ENCODE data around the gene CARF. TPM values are rescaled to one million over a fixed set of nuclear protein-coding genes. Genes with fewer than 3 reads are reported as not detected.
"Not testable (repeated sequence)": the region's sequence is repeated elsewhere in the genome, so short reads cannot be mapped to it uniquely, and the experiment has no call there.

CARF gene
- total RNA-seq, 2 donors from 2014 or later: 5.3 to 11.2 TPM

- Histone ChIP-seq H3K9me3 (no peaks in the 10 kb centered on the region), H3K36me3 (peaks cover 13% of the 10 kb centered on the region), H3K4me3 (no peak overlapping the region), H3K27me3 (no peaks in the 10 kb centered on the region), H3K4me1 (no peaks in the 10 kb centered on the region), H3K27ac (no peak overlapping the region)
- TF ChIP-seq CTCF (IDR thresholded peaks at IDR 0.05): no peak
- DNase-seq (ENCODE audit: low spot score): no peak
Observed at GRCh38 chr2:202976809-202977208, 64.7 kb downstream of the CARF start.

GRCh38 chr2:202982779-202983491 is 70.9 kb downstream of the CARF start:
- no peaks in the 10 kb centered on the region for H3K4me1 ChIP-seq
- TF ChIP-seq CTCF (IDR thresholded peaks at IDR 0.05): no peak
- peaks cover 10% of the 10 kb centered on the region for H3K36me3 ChIP-seq
- H3K27ac ChIP-seq: no peak overlapping the region
- no peaks in the 10 kb centered on the region for H3K9me3 ChIP-seq
- H3K27me3 ChIP-seq: no peaks in the 10 kb centered on the region
- H3K4me3 ChIP-seq: no peak overlapping the region
- DNase-seq (ENCODE audit: low spot score): no peak

DNA sequence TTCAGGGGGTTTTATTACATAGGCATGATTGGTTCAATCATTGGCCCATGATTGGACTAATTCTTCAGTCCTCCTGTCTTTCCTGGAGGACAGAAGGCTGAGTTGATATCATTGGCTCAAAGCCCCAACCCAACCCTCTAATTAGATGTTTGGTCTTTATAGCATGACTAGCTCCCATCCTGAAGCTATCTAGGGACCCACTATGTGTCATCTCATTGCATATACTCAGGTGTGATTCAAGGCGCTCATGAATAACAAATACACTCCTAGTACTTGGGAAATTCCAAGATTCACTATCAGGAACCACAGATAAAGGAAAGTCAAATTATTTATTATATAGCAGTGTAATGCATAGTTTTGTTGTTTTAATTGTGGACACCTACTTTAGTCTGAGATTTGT is 77.7 kb downstream of the CARF start:
- TF ChIP-seq CTCF (IDR thresholded peaks at IDR 0.05): no peak
- Histone ChIP-seq H3K36me3 (no peaks in the 10 kb centered on the region), H3K27ac (no peak overlapping the region), H3K4me3 (no peak overlapping the region), H3K9me3 (no peaks in the 10 kb centered on the region), H3K27me3 (no peaks in the 10 kb centered on the region), H3K4me1 (no peaks in the 10 kb centered on the region)
- no peak for DNase-seq (ENCODE audit: low spot score)

DNA sequence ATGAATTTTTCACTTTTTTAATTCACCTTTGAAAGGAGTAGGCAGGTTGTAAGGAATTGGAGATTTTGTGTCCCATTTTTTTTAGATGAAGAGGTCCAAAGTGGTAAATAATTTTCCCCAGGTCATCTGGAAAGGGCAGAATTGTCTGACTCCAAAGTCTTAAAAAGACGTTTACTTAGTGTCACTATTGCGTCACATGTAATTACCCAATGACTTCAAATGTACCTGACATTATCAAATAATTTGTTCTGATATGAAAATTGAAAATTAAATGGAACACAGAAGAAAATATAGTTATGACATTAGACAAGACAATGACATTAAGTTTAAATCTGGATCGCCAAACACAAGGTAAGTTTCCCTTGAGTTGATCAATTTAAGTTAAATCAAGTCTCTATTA is 78.4 kb downstream of the CARF start:
- no peak overlapping the region for H3K4me3 ChIP-seq
- no peaks in the 10 kb centered on the region for H3K4me1 ChIP-seq
- no peak for TF ChIP-seq CTCF (IDR thresholded peaks at IDR 0.05)
- H3K27me3 ChIP-seq: no peaks in the 10 kb centered on the region
- no peak overlapping the region for H3K27ac ChIP-seq
- H3K36me3 ChIP-seq: no peaks in the 10 kb centered on the region
- no peaks in the 10 kb centered on the region for H3K9me3 ChIP-seq
- DNase-seq (ENCODE audit: low spot score): no peak

DNA sequence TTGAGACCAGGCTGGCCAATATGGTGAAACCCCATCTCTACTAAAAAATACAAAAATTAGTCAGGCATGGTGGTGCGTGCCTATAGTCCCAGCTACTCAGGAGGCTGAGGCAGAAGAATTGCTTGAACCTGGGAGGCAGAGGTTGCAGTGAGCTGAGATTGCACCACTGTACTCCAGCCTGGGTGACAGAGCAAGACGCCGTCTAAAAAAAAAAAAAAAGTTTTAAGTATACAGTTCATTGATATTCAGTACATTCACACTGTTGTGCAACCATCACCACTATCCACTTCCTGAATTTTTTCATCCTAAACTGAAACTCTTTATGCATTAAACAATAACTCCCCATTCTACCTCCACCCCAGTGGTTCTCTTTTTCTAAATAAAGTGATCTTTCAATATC is 85.0 kb downstream of the CARF start:
- not testable (repeated sequence) for H3K36me3 ChIP-seq; H3K4me3 ChIP-seq; DNase-seq (ENCODE audit: low spot score); H3K4me1 ChIP-seq; H3K9me3 ChIP-seq; H3K27me3 ChIP-seq; H3K27ac ChIP-seq

DNA sequence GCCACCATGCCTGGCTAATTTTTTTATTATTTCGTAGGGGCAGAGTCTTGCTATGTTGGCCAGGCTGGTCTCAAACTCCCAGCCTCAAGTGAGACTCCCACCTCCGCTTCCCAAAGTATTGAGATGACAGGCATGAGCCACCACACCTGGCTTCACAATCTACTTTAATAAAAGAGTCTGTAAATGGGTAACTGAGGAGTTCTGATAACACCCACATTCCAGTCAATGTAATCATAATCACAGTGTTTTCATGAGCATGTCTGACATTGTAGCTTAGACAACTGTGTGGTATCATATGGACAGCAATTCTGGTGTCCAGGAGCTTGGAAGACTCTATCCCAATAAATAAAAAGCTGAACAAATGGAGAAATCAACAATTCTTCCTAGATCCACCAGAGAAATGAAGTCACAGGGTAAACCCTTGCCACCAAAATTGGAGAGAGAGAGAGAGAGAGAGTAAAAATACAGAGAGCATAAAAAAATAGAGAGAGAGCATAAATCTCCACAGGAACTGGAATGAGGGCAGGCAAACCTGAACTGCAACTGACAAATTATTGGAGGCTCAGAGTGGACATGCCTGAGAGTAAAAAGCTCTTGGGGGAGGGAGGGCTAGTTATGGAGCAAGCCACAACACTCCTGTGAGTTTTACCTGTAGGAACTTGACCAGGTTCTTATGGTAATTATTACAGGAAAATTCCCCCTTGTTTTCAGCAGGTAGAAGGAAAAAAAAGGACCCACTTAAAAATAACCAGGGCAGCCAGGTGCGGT is 90.2 kb downstream of the CARF start:
- Histone ChIP-seq H3K27me3 (no peaks in the 10 kb centered on the region), H3K9me3 (no peaks in the 10 kb centered on the region), H3K4me3 (no peak overlapping the region), H3K36me3 (no peaks in the 10 kb centered on the region), H3K4me1 (no peaks in the 10 kb centered on the region), H3K27ac (no peak overlapping the region)
- no peak for TF ChIP-seq CTCF (IDR thresholded peaks at IDR 0.05)
- DNase-seq (ENCODE audit: low spot score): no peak
